ENCODE results near the gene AP1S1.
"Not testable (repeated sequence)": the region's sequence is repeated elsewhere in the genome, so short reads cannot be mapped to it uniquely, and the experiment has no call there.

The AP1S1 gene

GRCh38 chr7:101153969-101154692 is at the start of gene AP1S1:
Gene AP1S1, plus strand, starts transcription at chr7:101154476. Its CDS starts 39 bp downstream, at chr7:101154515.
- H3K27me3 ChIP-seq: peaks cover 52% of the 10 kb centered on the region
- H3K36me3 ChIP-seq: no peaks in the 10 kb centered on the region
- H3K9me3 ChIP-seq: no peaks in the 10 kb centered on the region
- no peak within 1 kb of the TSS for H3K27ac ChIP-seq
- peak within 1 kb of the TSS; percentile 50 to 61 for H3K4me3 ChIP-seq (ENCODE audit: low read depth in 1 of 2, low read length in 1 of 2)
- peaks cover 3 to 14% of the 10 kb centered on the region in 2 experiments for H3K4me1 ChIP-seq (ENCODE audit: control insufficient read depth in 1 of 2, insufficient read depth in 1 of 2, low read depth in 1 of 2, low read length in 1 of 2)
- no peak for TF ChIP-seq CTCF (IDR thresholded peaks at IDR 0.05)

GRCh38 chr7:101104799-101105198 is 49.5 kb upstream of the AP1S1 start:
- Histone ChIP-seq H3K36me3 (no peaks in the 10 kb centered on the region), H3K9me3 (no peaks in the 10 kb centered on the region), H3K27ac (no peak overlapping the region), H3K4me1 (ENCODE audit: control insufficient read depth in 1 of 2, insufficient read depth in 1 of 2, low read depth in 1 of 2, low read length in 1 of 2) (peaks cover 31 to 34% of the 10 kb centered on the region in 2 experiments), H3K27me3 (peaks cover 35% of the 10 kb centered on the region), H3K4me3 (ENCODE audit: low read depth in 1 of 2, low read length in 1 of 2) (no peak overlapping the region)
- TF ChIP-seq CTCF (IDR thresholded peaks at IDR 0.05): no peak

- not testable (repeated sequence) for H3K27ac ChIP-seq; H3K4me3 ChIP-seq (ENCODE audit: low read depth in 1 of 2, low read length in 1 of 2); H3K36me3 ChIP-seq; H3K9me3 ChIP-seq
- Histone ChIP-seq H3K4me1 (ENCODE audit: control insufficient read depth in 1 of 2, insufficient read depth in 1 of 2, low read depth in 1 of 2, low read length in 1 of 2) (peaks cover 27 to 30% of the 10 kb centered on the region in 2 experiments), H3K27me3 (peaks cover 31% of the 10 kb centered on the region)
These were observed 49.0 kb upstream of the AP1S1 start for GRCh38 chr7:101105248-101105647.

- Histone ChIP-seq H3K4me3 (ENCODE audit: low read depth in 1 of 2, low read length in 1 of 2) (no peak overlapping the region), H3K4me1 (ENCODE audit: control insufficient read depth in 1 of 2, insufficient read depth in 1 of 2, low read depth in 1 of 2, low read length in 1 of 2) (peaks cover 25 to 29% of the 10 kb centered on the region in 2 experiments), H3K27me3 (peaks cover 19% of the 10 kb centered on the region), H3K9me3 (no peaks in the 10 kb centered on the region), H3K36me3 (no peaks in the 10 kb centered on the region), H3K27ac (no peak overlapping the region)
- no peak for TF ChIP-seq CTCF (IDR thresholded peaks at IDR 0.05)
These were observed 47.9 kb upstream of the AP1S1 start for GRCh38 chr7:101106386-101106785.

- peak overlapping the region; percentile 41 for H3K27ac ChIP-seq
- H3K9me3 ChIP-seq: no peaks in the 10 kb centered on the region
- H3K36me3 ChIP-seq: no peaks in the 10 kb centered on the region
- TF ChIP-seq CTCF (IDR thresholded peaks at IDR 0.05): no peak
- peaks cover 2% of the 10 kb centered on the region for H3K27me3 ChIP-seq
- peaks cover 25 to 29% of the 10 kb centered on the region in 2 experiments for H3K4me1 ChIP-seq (ENCODE audit: control insufficient read depth in 1 of 2, insufficient read depth in 1 of 2, low read depth in 1 of 2, low read length in 1 of 2)
- no peak overlapping the region for H3K4me3 ChIP-seq (ENCODE audit: low read depth in 1 of 2, low read length in 1 of 2)
These were observed 45.9 kb upstream of the AP1S1 start for GRCh38 chr7:101108330-101108857.

GRCh38 chr7:101108961-101109360 is 45.3 kb upstream of the AP1S1 start:
- Histone ChIP-seq H3K27ac (no peak overlapping the region), H3K27me3 (peaks cover 1% of the 10 kb centered on the region), H3K36me3 (no peaks in the 10 kb centered on the region), H3K4me1 (ENCODE audit: control insufficient read depth in 1 of 2, insufficient read depth in 1 of 2, low read depth in 1 of 2, low read length in 1 of 2) (peaks cover 25 to 29% of the 10 kb centered on the region in 2 experiments), H3K9me3 (no peaks in the 10 kb centered on the region), H3K4me3 (ENCODE audit: low read depth in 1 of 2, low read length in 1 of 2) (no peak overlapping the region)
- TF ChIP-seq CTCF (IDR thresholded peaks at IDR 0.05): no peak

All from neutrophil (primary cell).